ENCODE measurements around the gene TCF12. TPM values are rescaled to one million over a fixed set of nuclear protein-coding genes. Genes with fewer than 3 reads are reported as not detected.

The TCF12 gene
- total RNA-seq, 1 experiment from 2014 or later, result 157 TPM

DNA sequence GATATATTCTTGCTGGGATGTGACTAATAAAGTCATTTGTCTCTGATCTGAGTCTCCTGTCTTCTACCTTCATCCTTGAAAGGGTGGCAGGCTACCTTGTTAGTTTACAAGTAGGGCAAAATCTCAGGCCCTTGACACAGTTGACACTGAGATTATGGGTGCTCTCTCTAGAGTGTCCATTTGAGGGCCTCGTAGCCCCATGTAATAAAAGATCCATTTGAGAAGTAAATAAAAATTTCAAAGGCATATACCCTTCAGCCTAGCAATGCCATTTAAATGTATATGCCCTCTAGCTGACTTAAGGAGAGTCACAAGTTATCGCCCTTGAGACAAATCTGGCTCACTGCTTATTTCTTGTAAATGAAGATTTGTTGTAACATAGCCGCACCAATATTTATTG is 98.6 kb downstream of the TCF12 start:
- DNase-seq (ENCODE audit: low read depth), result no peak

GRCh38 chr15:57018151-57018550 is 99.7 kb downstream of the TCF12 start:
- DNase-seq (ENCODE audit: low read depth), result no peak

GRCh38 chr15:57019496-57020160 is 101.2 kb downstream of the TCF12 start:
- no peak for DNase-seq (ENCODE audit: low read depth)

DNA sequence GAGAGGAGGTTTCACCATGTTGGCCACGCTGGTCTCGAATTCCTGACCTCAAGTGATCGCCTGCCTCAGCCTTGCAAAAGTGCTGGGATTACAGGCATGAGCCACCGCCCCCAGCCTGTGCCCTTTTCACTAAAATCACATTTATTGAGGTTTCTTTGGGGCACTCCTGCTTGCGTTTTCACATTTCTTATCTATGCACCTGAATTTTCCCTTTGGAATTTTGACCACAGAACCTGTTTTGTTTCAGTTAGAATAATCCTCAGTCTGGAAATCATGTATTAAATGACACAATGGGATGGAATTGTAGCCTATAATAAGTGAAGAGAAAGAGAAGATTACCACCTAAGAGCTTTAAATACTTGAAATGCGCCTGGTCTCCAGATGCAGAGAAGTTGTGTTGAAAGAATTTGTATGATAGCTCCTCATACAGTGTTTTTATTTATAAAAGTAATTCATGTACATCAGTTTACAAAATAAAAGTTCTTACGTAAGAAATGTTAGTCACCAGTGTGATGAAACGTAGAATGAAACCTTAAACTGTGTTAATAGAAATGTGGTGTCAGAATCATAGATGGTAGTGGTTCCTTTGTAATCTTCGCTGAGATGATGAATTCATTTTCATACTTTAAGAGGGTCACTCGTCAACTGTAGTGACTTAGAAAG is 107.0 kb downstream of the TCF12 start:
- DNase-seq (ENCODE audit: low read depth), result peak; percentile 14

DNA sequence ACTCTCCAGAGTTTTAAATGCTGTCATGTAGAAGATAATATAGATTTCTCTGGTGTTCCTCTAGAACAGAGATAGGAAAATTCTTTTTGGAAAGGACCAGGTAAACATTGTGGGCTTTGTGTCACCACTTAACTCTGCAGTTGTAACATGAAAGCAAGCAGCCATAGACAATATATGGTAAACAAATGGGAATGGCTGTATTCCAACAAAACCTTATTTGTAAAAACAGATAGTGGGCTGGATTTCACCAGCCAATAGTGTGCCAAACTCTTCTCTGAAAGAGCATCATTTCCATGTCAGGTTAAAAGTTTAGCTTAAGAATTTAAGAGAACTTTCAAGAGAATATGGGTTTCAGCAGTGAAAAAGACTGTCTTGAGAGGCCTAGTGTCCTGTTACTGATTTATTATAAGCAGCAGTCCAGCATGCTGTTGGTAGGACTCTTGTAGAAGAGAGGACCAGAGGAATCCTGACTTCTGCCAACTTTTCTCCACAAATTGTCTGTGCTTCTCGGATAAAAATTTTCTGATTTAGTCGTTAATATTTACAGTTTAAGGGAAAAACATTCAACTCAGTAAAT is 107.7 kb downstream of the TCF12 start:
- no peak for DNase-seq (ENCODE audit: low read depth)

- DNase-seq (ENCODE audit: low read depth), result no peak
These were observed 109.2 kb downstream of the TCF12 start for GRCh38 chr15:57027596-57027995.

GRCh38 chr15:57028176-57028575 is 109.7 kb downstream of the TCF12 start:
- no peak for DNase-seq (ENCODE audit: low read depth)

- no peak for DNase-seq (ENCODE audit: low read depth)
These were observed 111.6 kb downstream of the TCF12 start for GRCh38 chr15:57030011-57030410.

GRCh38 chr15:57031082-57031481 is 112.6 kb downstream of the TCF12 start:
- no peak for DNase-seq (ENCODE audit: low read depth)

- peak; percentile 29 for DNase-seq (ENCODE audit: low read depth)
These were observed 113.2 kb downstream of the TCF12 start for GRCh38 chr15:57031605-57032004.

GRCh38 chr15:57032338-57032737 is 113.9 kb downstream of the TCF12 start:
- no peak for DNase-seq (ENCODE audit: low read depth)

DNA sequence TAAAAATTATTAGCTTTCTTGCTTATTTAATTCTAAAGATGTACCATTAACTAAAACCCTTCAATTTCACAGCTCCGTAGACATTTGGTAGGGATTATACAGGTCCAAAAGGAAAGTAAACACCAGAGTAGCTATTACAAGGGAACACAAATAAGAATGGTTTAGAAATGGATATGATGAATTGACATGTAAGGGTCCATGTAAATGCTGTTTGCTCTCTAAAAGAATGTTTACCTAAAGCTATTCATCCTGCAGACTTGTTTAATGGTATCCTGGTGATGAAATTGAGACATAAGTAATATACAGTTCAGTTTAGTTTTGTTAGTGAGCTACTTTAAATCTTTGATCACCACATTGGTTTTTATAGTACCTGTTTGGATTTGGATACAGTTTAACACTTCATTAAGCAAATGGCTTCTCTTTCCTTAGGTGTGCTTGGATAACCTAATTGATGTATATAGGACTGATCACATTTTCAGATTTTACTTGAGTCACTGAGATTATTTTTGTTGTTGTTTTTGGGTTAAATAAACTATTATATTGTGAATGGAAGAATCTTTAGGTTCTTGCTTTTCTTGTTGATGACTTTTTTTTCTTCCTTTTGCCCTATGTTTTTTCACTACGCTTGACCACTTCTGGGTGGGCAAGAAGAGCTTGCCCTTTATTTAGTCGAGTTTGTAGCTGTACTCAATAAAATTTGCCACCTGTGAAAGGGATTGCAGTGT is 115.4 kb downstream of the TCF12 start:
- DNase-seq (ENCODE audit: low read depth), result no peak

- DNase-seq (ENCODE audit: low read depth), result no peak
These were observed 116.2 kb downstream of the TCF12 start for GRCh38 chr15:57034613-57035012.

DNA sequence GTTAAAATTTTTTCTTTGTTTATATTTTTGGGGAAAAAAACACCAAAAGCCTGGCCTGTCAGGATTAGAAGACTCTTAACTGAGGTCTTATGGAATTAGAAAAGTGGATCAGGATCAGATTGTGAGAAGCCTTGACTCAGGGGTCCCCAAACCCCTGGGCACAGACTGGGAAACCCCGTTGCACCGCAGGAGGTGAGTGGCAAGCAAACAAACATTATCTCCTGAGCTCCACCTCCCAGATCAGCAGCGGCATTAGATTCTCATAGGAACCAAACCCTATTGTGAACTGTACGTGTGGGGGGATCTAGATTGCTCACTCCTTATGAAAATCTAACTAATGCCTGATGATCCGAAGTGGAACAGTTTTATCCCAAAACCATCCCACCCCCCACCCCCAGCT is 117.2 kb downstream of the TCF12 start:
- no peak for DNase-seq (ENCODE audit: low read depth)

DNA sequence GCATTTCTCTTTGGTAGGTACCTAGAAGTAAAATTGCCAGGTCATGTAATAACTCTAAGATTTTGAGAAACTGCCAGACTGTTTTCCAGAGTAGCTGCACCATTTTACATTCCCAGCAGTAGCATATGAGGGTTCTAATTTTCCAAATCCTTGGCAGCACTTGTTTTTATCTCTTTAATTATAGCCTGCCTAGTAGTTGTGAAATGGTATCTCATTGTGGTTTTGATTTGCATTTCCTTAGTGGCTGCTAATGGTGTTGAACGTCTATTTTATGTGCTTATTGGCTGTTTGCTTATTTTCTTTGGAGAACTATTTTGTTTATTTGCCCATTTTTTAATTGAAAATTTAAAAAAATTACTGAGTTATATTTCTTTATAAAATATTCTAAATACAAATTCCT is 117.9 kb downstream of the TCF12 start:
- no peak for DNase-seq (ENCODE audit: low read depth)

GRCh38 chr15:57037548-57037947 is 119.1 kb downstream of the TCF12 start:
- DNase-seq (ENCODE audit: low read depth), result no peak

DNA sequence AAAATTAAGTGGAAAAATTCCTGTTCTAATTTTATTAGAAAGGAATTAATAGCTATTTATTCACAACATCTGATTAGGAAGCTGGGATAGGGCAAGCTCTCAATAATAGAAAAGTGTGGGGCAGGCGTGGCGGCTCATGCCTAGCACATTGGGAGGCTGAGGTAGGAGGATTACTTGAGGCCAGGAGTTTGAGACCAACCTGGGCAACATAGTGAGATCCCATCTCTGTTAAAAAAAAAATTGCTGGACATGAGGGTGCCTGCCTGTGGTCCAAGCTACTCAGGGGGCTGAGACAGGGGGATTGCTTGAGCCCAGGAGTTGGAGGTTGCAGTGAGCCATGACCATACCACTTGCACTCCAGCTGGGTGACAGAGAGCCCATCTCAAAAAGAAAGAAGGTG is 119.6 kb downstream of the TCF12 start:
- DNase-seq (ENCODE audit: low read depth), result no peak

GRCh38 chr15:57038496-57038895 is 120.1 kb downstream of the TCF12 start:
- DNase-seq (ENCODE audit: low read depth), result no peak

DNA sequence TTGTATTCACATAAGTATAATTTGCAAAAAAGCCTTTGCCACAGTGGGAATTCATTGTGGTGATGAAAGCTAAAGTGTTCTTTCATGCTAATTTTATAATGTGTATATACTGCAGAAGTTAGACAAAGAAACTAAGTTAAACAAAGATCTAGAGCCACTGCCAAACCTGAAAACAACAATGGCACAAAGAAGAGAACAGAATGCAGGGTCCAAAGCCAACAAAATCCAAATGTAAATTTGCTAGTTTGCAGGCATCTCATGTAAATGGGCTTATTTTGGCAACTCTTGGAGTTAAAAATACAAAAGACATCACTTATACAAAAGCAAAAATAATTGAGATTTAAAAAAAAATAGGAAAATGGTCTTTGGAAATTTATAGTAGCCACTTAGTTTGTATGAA is 123.0 kb downstream of the TCF12 start:
- DNase-seq (ENCODE audit: low read depth), result no peak

- no peak for DNase-seq (ENCODE audit: low read depth)
These were observed 125.7 kb downstream of the TCF12 start for GRCh38 chr15:57044072-57044702.

GRCh38 chr15:57044970-57045369 is 126.5 kb downstream of the TCF12 start:
- DNase-seq (ENCODE audit: low read depth), result no peak

DNA sequence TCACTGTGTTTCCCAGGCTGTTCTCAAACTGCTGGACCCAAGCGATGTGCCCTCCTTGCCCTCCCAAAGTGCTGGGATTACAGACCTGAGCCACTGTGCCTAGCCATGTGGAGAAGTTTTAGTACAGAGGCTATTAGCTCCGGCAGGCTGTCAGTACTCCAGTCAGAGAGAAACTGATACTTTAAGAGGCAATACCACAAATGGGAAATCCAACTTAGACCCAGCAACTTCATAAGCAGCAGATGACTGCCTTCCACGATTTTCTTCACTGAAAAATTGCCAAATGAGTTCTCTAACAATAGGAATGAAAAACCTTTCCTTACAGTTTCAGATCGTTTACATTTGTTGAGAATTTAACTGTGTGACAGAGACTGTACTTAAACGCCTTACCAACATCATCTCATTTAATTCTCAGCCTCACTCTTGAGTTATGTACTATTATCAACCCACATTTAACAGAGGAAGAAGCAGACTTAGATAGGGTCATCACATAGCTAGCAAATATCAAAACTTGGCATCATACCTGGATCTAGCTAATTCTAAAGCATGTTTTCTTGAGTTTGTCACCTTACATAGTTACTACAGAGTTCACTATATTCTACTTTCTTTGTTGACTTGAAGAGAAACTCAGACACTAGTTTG is 127.4 kb downstream of the TCF12 start:
- DNase-seq (ENCODE audit: low read depth), result no peak
